GM18867 (cell line): Measurements from ENCODE around the gene CDC20B.
A peak's percentile ranks its signal among the peaks of the same experiment; 100 is the strongest.
"Not testable (repeated sequence)": the region's sequence is repeated elsewhere in the genome, so short reads cannot be mapped to it uniquely, and the experiment has no call there.

Experiments
- ATAC-seq: cut with Tn5 transposase; IDR thresholded peaks from one replicate; pipeline ENCODE4 v1.9.1; 2021; ENCODE audit warnings: mild to moderate bottlenecking, moderate library complexity; ENCODE audit not compliant: unreplicated experiment

Gene CDC20B

DNA sequence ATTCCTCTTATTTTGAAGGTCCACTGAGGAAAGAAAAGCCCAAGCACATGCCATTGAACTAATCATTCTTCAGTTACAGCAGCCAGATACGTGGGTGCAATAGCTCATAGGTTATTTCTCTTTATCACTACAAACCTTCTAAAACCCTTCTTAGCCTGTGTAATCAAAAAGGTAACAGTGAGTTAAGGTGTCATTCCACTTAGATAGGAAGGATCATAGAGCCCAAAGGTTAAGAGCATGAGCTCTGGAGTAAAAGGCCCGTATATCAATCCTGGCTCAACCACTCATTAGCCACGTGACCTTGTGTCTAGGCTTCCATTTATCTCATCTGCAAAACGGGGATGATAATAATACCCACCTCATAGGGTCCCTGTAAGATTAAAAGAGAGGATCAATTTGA, 10.3 kb downstream of the CDC20B start:
- ATAC-seq = no peak

DNA sequence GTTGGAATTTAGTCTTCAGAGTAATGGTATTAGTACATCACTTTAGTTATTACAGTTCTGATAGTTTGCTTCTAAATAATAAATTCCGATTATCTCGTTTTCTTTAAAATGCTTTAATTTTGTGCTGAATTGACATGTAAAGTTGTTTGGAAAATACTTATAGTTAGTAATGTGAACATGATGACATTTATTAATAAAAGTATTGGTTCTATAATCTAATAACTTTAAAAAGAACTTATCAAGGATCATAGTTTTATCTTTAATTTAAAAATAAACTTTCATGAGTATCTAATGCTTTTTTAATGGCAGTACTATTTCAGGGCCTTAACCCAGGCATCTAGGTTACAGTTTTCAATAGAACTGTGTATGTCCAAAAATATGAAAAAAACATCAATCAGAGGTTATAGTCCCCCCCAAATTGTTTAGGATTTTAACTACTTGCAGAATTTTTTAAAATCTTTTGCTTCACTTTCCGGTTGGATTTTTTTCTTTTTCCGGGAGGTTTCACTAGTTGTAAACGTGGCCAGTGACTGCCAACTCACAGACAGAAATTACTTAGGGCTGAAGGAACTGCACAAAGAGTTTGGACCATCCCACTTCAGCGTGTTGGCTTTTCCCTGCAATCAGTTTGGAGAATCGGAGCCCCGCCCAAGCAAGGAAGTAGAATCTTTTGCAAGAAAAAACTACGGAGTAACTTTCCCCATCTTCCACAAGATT, 12.3 kb downstream of the CDC20B start:
- no peak for ATAC-seq

GRCh38 chr5:55159763-55160492, 13.0 kb downstream of the CDC20B start, which contains the start of gene GPX8:
TSS of gene GPX8 (plus strand) at chr5:55160171. CDS start at chr5:55160193, 22 bp downstream.
- no peak for ATAC-seq

DNA sequence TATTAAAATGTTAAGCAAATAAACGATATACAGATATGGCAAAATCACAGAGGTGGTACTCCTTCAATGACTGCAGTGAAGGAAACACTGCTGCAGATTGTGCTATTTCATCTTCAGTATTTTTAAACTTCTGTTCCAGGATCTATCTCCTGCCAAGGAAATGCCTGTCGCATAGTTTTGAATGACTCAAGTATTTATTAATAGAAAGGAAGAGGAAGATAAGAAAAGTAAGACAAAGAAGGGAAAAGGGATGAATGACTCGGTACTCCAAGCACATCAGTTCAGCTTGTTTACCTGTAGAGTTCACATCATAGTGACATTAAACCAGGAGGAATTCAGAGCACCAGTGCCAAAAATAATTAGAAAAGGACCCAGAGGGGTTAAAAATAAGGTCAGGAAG, 18.1 kb downstream of the CDC20B start:
- ATAC-seq = no peak

- ATAC-seq = no peak
These were observed 20.8 kb downstream of the CDC20B start for GRCh38 chr5:55151923-55152842.

DNA sequence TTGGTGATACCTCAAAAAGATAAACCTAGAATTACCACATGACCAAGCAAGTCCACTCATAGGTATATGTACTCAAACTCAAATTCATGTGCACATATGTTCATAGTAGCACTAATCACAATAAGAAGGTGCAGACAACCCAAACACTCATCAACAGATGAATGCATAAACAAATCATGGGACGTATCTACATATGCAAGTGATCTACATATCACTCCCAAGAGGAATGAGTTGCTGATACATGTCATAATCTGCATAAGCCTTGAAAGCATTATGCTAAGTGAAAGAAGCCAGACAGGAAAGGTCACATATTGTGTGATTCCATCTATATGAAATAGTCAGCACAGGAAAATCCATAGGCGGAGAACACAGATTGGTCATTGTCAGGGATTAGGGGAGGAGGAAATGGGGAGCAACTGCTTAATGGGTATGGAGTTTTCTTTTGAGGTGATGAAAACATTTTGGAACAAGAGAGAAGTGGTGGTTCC, 23.6 kb downstream of the CDC20B start:
- no peak for ATAC-seq

- ATAC-seq = peak; percentile 83
These were observed 26.3 kb downstream of the CDC20B start for GRCh38 chr5:55146543-55147151.

- ATAC-seq = no peak
These were observed 26.9 kb downstream of the CDC20B start for GRCh38 chr5:55146080-55146479.

GRCh38 chr5:55143624-55144023, 29.4 kb downstream of the CDC20B start:
- ATAC-seq = no peak

GRCh38 chr5:55141945-55142690, 30.9 kb downstream of the CDC20B start:
- no peak for ATAC-seq

DNA sequence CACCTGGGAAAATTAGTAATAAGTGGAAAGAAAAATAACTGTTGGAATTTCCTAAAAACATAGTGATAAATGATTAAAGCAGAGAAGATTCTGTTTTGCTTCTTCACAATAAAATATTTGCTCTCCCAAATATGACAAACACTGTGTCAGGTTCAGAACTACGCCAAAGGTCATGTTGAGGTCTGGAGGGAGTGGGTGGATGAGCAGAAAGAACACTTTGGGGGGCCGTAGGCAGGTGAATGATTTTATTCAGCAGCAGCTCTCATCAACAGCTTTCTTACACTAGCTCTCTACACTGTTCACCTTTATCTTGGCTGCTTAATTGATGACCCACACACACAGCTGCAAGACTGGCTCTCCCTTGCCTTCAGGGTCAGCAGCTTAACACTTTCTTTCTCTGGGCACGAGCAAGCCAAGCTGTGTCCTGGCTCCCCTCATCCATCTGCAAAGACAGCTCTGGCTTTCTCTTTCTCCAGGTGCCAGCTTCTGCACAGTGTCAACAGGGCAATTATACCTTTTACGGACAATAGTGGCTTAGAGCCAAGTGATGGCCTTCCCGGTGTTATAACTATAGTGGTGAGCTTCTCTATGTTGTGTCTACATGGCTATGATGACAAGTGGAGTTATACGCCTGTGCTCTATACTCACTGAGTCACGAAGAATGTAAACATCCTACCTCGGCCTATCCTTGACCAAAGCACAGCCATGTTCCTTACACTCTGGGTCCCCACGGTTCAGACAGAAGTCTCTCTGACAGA, 31.9 kb downstream of the CDC20B start:
- no peak for ATAC-seq

- no peak for ATAC-seq
These were observed 36.5 kb downstream of the CDC20B start for GRCh38 chr5:55136521-55136920.

GRCh38 chr5:55134053-55134722, 38.8 kb downstream of the CDC20B start:
- ATAC-seq = no peak

- ATAC-seq = no peak
These were observed 49.6 kb downstream of the CDC20B start for GRCh38 chr5:55123365-55123764.

DNA sequence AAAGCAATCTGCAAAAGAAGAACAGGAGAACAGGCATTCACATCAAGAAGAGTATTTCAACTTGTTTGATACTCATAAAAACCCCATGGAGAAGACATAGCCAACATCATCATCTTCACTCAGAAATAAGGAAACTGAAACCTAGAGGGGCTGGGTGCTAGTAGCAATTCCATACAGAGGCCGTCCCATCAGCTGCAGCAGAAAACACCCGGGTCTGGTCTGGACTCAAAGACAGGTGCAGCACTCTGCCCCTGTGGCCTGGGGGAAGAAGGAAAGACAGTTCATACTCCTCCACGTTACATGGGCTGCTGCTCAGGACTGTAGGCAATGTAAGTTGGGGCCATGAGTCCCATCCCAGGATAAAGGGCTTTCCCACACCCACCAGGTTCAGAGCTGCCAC, 58.9 kb downstream of the CDC20B start:
- ATAC-seq = no peak

DNA sequence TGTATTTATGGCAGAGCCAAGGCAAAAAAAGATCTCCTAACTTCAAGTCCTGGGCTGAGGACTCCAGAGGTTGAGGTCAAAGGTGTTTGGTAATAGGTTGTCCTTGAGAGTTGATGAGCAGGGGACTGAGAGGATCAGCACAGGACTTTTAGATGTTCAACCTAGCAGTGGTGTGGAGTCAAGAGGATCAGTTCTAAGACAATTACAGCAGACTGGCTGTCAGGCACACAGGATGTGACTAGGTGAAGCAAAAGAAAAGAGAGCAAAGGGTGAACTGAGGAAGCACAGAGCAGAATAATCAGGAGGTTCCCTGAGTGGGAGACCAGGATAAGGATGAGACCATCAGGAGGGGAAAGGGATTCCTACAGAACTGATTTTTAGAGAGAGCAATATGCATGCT, 59.6 kb downstream of the CDC20B start:
- ATAC-seq = no peak

DNA sequence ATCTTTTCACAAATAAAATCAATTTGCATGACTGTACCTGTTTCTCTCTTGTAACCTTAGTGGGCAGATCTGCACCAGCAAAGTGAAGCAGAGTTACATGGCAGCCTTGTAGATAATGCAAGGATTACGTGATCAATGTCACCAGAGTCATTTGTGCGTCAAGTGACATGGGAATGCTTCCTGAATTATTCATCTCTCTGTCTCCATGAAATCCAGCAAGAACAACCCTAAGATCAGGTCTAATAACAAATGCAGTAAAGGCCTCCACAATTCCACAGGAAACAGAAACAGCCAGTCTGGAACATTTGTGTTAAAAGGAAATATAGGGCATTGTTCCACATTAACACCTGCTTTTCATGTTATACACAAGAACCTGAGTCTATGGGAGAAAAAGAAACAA, 62.8 kb downstream of the CDC20B start:
- no peak for ATAC-seq

DNA sequence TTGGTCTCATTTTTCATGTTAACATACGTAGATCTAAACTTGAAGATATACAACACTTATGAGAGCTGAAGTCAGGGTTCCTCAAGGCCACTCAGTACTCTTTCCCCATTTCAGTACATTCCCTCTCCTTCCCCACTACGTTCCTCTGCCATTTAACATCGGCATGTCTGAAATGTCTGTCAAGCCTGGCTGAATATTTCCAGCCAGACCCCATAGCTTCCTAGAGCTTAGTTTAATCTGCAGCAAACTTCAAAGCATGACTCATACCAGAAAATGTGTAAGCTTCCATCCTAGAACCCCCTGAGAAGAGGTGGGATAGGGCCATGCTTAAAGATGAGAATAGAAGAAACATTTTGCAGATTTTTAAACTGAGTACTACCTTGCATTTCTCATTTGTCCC, 64.3 kb downstream of the CDC20B start:
- no peak for ATAC-seq

DNA sequence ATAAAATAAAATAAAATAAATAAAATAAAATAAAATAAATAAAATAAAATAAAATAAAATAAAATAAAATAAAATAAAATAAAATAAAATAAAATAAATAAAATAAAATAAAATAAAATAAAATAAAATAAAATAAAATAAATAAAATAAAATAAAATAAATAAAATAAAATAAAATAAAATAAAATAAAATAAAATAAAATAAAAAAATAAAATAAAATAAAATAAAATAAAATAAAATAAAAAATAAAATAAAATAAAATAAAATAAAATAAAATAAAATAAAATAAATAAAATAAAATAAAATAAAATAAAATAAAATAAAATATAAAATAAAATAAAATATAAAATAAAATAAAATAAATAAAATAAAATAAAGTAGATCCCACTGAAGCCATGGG, 67.0 kb downstream of the CDC20B start:
- not testable (repeated sequence) for ATAC-seq
